NCI-H345 treated with DMSO at 0.1 percent for 48 hours (cell line): Measurements from ENCODE around the gene ZNF763.
"Not testable (repeated sequence)": the region's sequence is repeated elsewhere in the genome, so short reads cannot be mapped to it uniquely, and the experiment has no call there.

Source experiments
- DNase-seq: peaks from one replicate; lab custom pipeline; 2025; ENCODE audit not compliant: unreplicated experiment; lab: John Stamatoyannopoulos, UW

ZNF763 gene

GRCh38 chr19:11971041-11971440 is 6.2 kb downstream of the ZNF763 start:
- no peak for DNase-seq

- no peak for DNase-seq
Measured at GRCh38 chr19:11973019-11973810, 8.4 kb downstream of the ZNF763 start.

- DNase-seq, result no peak
Measured at GRCh38 chr19:11978492-11979100, 13.8 kb downstream of the ZNF763 start.

- DNase-seq, result no peak
Measured at GRCh38 chr19:11979527-11979926, 14.7 kb downstream of the ZNF763 start.

GRCh38 chr19:11982526-11982925 is 17.7 kb downstream of the ZNF763 start:
- DNase-seq, result no peak

GRCh38 chr19:11984986-11985385 is 20.1 kb downstream of the ZNF763 start:
- DNase-seq, result no peak

- no peak for DNase-seq
Measured at GRCh38 chr19:11986754-11987153, 21.9 kb downstream of the ZNF763 start.

GRCh38 chr19:11987405-11988281 is 22.8 kb downstream of the ZNF763 start:
- DNase-seq, result peak; percentile 45

- DNase-seq, result no peak
Measured at GRCh38 chr19:11989112-11989456, 24.2 kb downstream of the ZNF763 start.

- DNase-seq, result not testable (repeated sequence)
Measured at GRCh38 chr19:11991921-11992320, 27.1 kb downstream of the ZNF763 start.

GRCh38 chr19:11995174-11995573 is 30.3 kb downstream of the ZNF763 start:
- no peak for DNase-seq

GRCh38 chr19:12000152-12000981 is 35.5 kb downstream of the ZNF763 start:
- DNase-seq, result no peak

- no peak for DNase-seq
Measured at GRCh38 chr19:12015015-12015752, 50.3 kb downstream of the ZNF763 start.

GRCh38 chr19:12015753-12016116 is 50.9 kb downstream of the ZNF763 start:
- DNase-seq, result no peak
